Measurements from ENCODE around the gene UBE2J2. TPM values are rescaled to one million over a fixed set of nuclear protein-coding genes. Genes with fewer than 3 reads are reported as not detected.

The UBE2J2 gene
- total RNA-seq, 2 donors from 2014 or later: 23.6 to 39.2 TPM

DNA sequence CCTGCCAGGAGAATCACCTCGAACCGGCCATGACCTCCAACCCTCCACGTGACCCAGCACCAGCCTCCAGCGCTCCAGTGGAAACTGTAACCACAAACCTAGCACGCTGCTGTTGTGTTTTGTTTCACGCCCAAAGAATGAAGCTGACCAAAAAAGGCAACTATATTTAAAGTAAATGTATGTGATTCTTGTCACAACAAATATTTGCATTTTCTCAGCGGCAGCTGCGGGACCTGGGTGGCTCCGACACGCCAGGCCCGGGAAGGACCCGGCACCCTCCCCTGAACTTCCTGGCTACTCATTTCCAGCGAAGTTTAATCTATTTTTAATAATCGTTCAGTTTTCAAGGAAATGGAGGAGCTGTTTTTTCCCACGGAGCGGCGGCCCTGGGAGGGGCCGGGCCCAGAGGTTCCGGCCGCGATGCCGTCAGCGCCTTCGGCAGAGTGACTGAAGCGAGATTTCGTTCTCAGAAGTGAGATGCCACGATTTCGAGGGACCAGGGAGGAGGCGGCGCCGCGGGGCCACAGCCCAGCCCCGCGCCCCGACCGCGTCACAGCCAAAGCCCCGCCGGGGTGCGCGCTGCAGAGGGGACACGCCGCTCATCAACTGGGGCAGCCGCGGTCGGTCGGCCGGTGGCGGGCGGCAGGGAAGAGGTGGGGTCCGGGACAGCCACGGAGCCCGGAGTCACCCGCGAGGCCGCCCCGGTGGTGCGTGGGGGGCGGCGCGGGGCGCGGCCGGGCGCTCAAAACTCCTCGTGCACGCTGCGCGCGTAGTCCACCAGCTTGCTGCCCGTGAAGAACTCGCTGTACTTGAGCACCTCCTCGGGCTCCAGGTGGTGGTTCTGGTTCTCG lies 56.7 kb downstream of the UBE2J2 start:
- TF ChIP-seq POLR2A (IDR thresholded peaks at IDR 0.05) (no peak), CTCF (IDR thresholded peaks at IDR 0.05) (no peak)
- no peak overlapping the region for H3K27ac ChIP-seq
- DNase-seq: no peak
- peaks cover 0 to 12% of the 10 kb centered on the region in 2 donors for H3K36me3 ChIP-seq (replicated peaks in 1 of 2; ENCODE audit: insufficient read depth in 1 of 2, low read depth in 2 of 2)
- intact Hi-C loops (cut with DNase I): no loop called here
- ATAC-seq: no peak
- H3K4me1 ChIP-seq: no peaks in the 10 kb centered on the region
- no peaks in the 10 kb centered on the region for H3K9me3 ChIP-seq
- no peaks in the 10 kb centered on the region for H3K27me3 ChIP-seq
- no peak overlapping the region for H3K4me3 ChIP-seq
- WGBS, 2 donors: 90 to 92% methylated on average over 58 to 60 of the region's 74 CpGs

DNA sequence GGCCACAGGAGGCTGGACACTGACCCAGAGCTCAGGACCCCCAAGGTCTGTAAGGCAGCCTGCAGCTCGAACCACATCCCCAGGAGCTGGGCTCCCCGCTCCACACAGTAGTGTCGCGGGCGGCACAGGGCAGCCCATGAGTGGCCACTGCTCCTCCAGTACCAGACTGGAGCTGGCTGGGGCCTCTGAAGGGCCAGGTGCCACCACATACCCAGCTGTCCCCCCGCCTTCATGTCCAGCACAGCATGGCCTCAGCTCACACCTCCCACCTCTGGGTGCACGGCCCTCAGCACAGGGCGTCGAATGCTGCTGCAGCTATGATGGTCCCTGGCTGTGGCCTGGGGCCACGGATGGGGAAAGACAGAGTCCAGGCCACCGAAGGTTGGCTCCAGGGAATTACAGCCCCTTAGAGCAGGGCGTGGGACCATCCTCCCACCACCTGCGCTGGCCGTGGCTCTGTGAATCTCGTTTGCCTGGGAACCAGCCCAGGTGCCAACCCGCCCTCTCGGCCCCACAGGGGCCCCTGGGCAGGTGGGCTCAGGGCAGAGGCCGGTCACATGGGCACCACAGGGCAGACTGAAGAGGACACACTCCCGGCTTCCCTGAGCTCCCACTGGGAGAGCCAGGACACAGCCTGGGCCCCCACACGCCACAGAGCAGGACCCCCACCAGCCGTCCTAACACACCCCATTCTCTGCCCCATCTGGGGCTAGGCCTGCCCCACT lies 57.6 kb downstream of the UBE2J2 start:
- Histone ChIP-seq H3K4me1 (no peaks in the 10 kb centered on the region), H3K36me3 (replicated peaks in 1 of 2; ENCODE audit: insufficient read depth in 1 of 2, low read depth in 2 of 2) (peaks cover 0 to 7% of the 10 kb centered on the region in 2 donors), H3K9me3 (no peaks in the 10 kb centered on the region), H3K4me3 (no peak overlapping the region), H3K27ac (no peak overlapping the region), H3K27me3 (no peaks in the 10 kb centered on the region)
- TF ChIP-seq CTCF (IDR thresholded peaks at IDR 0.05): no peak
- TF ChIP-seq POLR2A (IDR thresholded peaks at IDR 0.05): no peak
- DNase-seq (no peak), ATAC-seq (no peak)
- WGBS, 2 donors: 79 to 97% methylated on average over 3 to 21 of the region's 21 CpGs
- intact Hi-C loops (cut with DNase I): no loop called here

- 52 to 54% methylated on average over 4 to 10 of the region's 11 CpGs for WGBS, 2 donors
- no peaks in the 10 kb centered on the region for H3K27me3 ChIP-seq
- H3K36me3 ChIP-seq (replicated peaks in 1 of 2; ENCODE audit: insufficient read depth in 1 of 2, low read depth in 2 of 2): peaks cover 0 to 2% of the 10 kb centered on the region in 2 donors
- TF ChIP-seq CTCF (IDR thresholded peaks at IDR 0.05) (no peak), POLR2A (IDR thresholded peaks at IDR 0.05) (no peak)
- no peaks in the 10 kb centered on the region for H3K9me3 ChIP-seq
- no peak overlapping the region for H3K4me3 ChIP-seq
- DNase-seq (no peak), ATAC-seq (no peak)
- intact Hi-C loops (cut with DNase I): no loop called here
- H3K4me1 ChIP-seq: no peaks in the 10 kb centered on the region
- no peak overlapping the region for H3K27ac ChIP-seq
Measured at GRCh38 chr1:1215080-1215676, 58.5 kb downstream of the UBE2J2 start.

DNA sequence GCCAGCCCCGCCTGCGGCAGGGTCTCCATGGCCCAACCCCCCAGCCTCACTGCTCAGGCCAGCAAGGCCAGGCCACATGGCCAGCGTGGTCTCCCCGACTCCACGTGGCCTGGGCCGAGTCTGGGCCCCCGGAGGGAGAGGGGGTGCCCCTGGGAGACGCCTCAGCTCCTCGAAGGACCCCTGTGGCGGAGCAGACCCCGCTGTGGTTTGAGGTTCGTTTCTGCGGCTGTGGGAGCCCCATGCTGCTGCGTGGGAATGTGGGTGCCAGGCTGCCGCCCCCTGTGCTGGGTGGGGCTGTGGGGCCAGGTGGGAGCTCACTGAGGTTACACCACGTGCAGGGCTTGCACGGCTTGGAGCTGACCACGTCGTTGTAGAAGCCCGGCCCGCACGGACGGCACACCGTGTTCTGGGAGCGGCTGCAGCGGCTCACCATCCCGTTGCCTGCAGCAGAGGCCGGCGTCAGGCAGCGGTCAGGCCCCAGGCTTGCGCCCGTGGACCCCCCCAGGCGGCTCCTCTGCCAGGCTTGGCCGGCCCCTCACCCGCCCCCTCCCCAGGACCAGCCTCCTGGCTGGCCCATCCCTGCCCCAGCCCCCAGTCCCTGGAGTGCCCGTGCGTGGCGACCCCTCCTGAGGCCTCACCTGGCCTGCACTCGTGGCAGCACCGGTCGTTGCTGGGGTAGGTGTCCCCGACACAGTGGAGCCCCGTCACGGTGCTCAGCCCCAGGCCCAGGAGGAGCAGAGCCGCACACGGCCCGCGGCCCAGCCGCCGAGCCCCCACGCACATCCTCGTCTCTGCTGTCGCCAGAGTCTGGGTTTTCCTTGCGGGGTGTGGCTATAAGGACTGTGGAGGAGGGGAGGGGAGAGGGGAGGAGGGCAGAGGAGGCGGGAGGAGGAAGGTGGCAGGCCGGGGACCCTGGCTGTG lies 60.0 kb downstream of the UBE2J2 start, which contains the start of gene TNFRSF4:
TSS of gene TNFRSF4 (minus strand) at position 809 of the 921 bp plus-strand sequence. CDS start at position 783, 26 bp downstream.
- H3K27ac ChIP-seq: no peak within 1 kb of the TSS
- ATAC-seq: no peak
- H3K4me3 ChIP-seq: no peak within 1 kb of the TSS
- TF ChIP-seq CTCF (IDR thresholded peaks at IDR 0.05) (no peak), POLR2A (IDR thresholded peaks at IDR 0.05) (no peak)
- 55 to 66% methylated on average over 23 to 24 of the region's 56 CpGs for WGBS, 2 donors
- H3K27me3 ChIP-seq: no peaks in the 10 kb centered on the region
- H3K4me1 ChIP-seq: no peaks in the 10 kb centered on the region
- H3K9me3 ChIP-seq: no peaks in the 10 kb centered on the region
- DNase-seq: no peak
- H3K36me3 ChIP-seq (replicated peaks in 1 of 2; ENCODE audit: insufficient read depth in 1 of 2, low read depth in 2 of 2): peaks cover 0 to 2% of the 10 kb centered on the region in 2 donors
- intact Hi-C loops (cut with DNase I): no loop called here

Measured in body of pancreas (tissue), 4 donors.